ENCODE results near the gene KCNH8.

KCNH8 gene

GRCh38 chr3:19173945-19174344 lies 25.6 kb downstream of the KCNH8 start:
- DNase-seq (ENCODE audit: low read depth, low spot score), result no peak
- Histone ChIP-seq H3K36me3 (ENCODE audit: insufficient read depth, insufficient read length, low read length) (no peaks in the 10 kb centered on the region), H3K4me1 (ENCODE audit: insufficient read depth, insufficient read length) (no peaks in the 10 kb centered on the region), H3K27me3 (ENCODE audit: insufficient read depth, insufficient read length) (no peaks in the 10 kb centered on the region), H3K9me3 (ENCODE audit: insufficient read depth, low read length) (no peaks in the 10 kb centered on the region), H3K4me3 (ENCODE audit: insufficient read length, low read depth) (no peak overlapping the region), H3K9ac (ENCODE audit: insufficient read length, low read depth) (no peak overlapping the region)
- no peak for TF ChIP-seq ZNF274 (IDR thresholded peaks at IDR 0.05; ENCODE audit: low read depth, low read length)

- Histone ChIP-seq H3K4me1 (ENCODE audit: insufficient read depth, insufficient read length) (no peaks in the 10 kb centered on the region), H3K4me3 (ENCODE audit: insufficient read length, low read depth) (no peak overlapping the region), H3K27me3 (ENCODE audit: insufficient read depth, insufficient read length) (no peaks in the 10 kb centered on the region), H3K9ac (ENCODE audit: insufficient read length, low read depth) (no peak overlapping the region), H3K9me3 (ENCODE audit: insufficient read depth, low read length) (no peaks in the 10 kb centered on the region), H3K36me3 (ENCODE audit: insufficient read depth, insufficient read length, low read length) (no peaks in the 10 kb centered on the region)
- no peak for DNase-seq (ENCODE audit: low read depth, low spot score)
- TF ChIP-seq SUZ12 (IDR thresholded peaks at IDR 0.05; ENCODE audit: extremely low read depth, insufficient read depth, insufficient read length), result no peak
- no peak for TF ChIP-seq YY1 (IDR thresholded peaks at IDR 0.05; ENCODE audit: insufficient read depth, insufficient read length)
- TF ChIP-seq ZNF274 (IDR thresholded peaks at IDR 0.05; ENCODE audit: low read depth, low read length), result no peak
Observed at GRCh38 chr3:19183584-19183983, 35.3 kb downstream of the KCNH8 start.

GRCh38 chr3:19190126-19190525 lies 41.8 kb downstream of the KCNH8 start:
- Histone ChIP-seq H3K9ac (ENCODE audit: insufficient read length, low read depth) (no peak overlapping the region), H3K36me3 (ENCODE audit: insufficient read depth, insufficient read length, low read length) (no peaks in the 10 kb centered on the region), H3K4me3 (ENCODE audit: insufficient read length, low read depth) (no peak overlapping the region), H3K9me3 (ENCODE audit: insufficient read depth, low read length) (no peaks in the 10 kb centered on the region), H3K27me3 (ENCODE audit: insufficient read depth, insufficient read length) (no peaks in the 10 kb centered on the region), H3K4me1 (ENCODE audit: insufficient read depth, insufficient read length) (no peaks in the 10 kb centered on the region)
- no peak for DNase-seq (ENCODE audit: low read depth, low spot score)
- TF ChIP-seq YY1 (IDR thresholded peaks at IDR 0.05; ENCODE audit: insufficient read depth, insufficient read length) (no peak), SUZ12 (IDR thresholded peaks at IDR 0.05; ENCODE audit: extremely low read depth, insufficient read depth, insufficient read length) (no peak), ZNF274 (IDR thresholded peaks at IDR 0.05; ENCODE audit: low read depth, low read length) (no peak)

- H3K4me1 ChIP-seq (ENCODE audit: insufficient read depth, insufficient read length), result no peaks in the 10 kb centered on the region
- H3K9me3 ChIP-seq (ENCODE audit: insufficient read depth, low read length), result no peaks in the 10 kb centered on the region
- no peak for DNase-seq (ENCODE audit: low read depth, low spot score)
- TF ChIP-seq YY1 (IDR thresholded peaks at IDR 0.05; ENCODE audit: insufficient read depth, insufficient read length) (no peak), SUZ12 (IDR thresholded peaks at IDR 0.05; ENCODE audit: extremely low read depth, insufficient read depth, insufficient read length) (no peak), ZNF274 (IDR thresholded peaks at IDR 0.05; ENCODE audit: low read depth, low read length) (no peak)
- no peak overlapping the region for H3K4me3 ChIP-seq (ENCODE audit: insufficient read length, low read depth)
- H3K36me3 ChIP-seq (ENCODE audit: insufficient read depth, insufficient read length, low read length), result no peaks in the 10 kb centered on the region
- no peak overlapping the region for H3K9ac ChIP-seq (ENCODE audit: insufficient read length, low read depth)
- H3K27me3 ChIP-seq (ENCODE audit: insufficient read depth, insufficient read length), result no peaks in the 10 kb centered on the region
Observed at GRCh38 chr3:19190602-19191001, 42.3 kb downstream of the KCNH8 start.

- no peaks in the 10 kb centered on the region for H3K36me3 ChIP-seq (ENCODE audit: insufficient read depth, insufficient read length, low read length)
- H3K27me3 ChIP-seq (ENCODE audit: insufficient read depth, insufficient read length), result no peaks in the 10 kb centered on the region
- H3K9me3 ChIP-seq (ENCODE audit: insufficient read depth, low read length), result no peaks in the 10 kb centered on the region
- no peak overlapping the region for H3K9ac ChIP-seq (ENCODE audit: insufficient read length, low read depth)
- H3K4me1 ChIP-seq (ENCODE audit: insufficient read depth, insufficient read length), result no peaks in the 10 kb centered on the region
- TF ChIP-seq ZNF274 (IDR thresholded peaks at IDR 0.05; ENCODE audit: low read depth, low read length), result no peak
- TF ChIP-seq YY1 (IDR thresholded peaks at IDR 0.05; ENCODE audit: insufficient read depth, insufficient read length), result no peak
- TF ChIP-seq SUZ12 (IDR thresholded peaks at IDR 0.05; ENCODE audit: extremely low read depth, insufficient read depth, insufficient read length), result no peak
- no peak for DNase-seq (ENCODE audit: low read depth, low spot score)
- H3K4me3 ChIP-seq (ENCODE audit: insufficient read length, low read depth), result no peak overlapping the region
Observed at GRCh38 chr3:19199131-19199530, 50.8 kb downstream of the KCNH8 start.

- no peak overlapping the region for H3K9ac ChIP-seq (ENCODE audit: insufficient read length, low read depth)
- no peak for TF ChIP-seq ZNF274 (IDR thresholded peaks at IDR 0.05; ENCODE audit: low read depth, low read length)
- TF ChIP-seq YY1 (IDR thresholded peaks at IDR 0.05; ENCODE audit: insufficient read depth, insufficient read length), result no peak
- TF ChIP-seq SUZ12 (IDR thresholded peaks at IDR 0.05; ENCODE audit: extremely low read depth, insufficient read depth, insufficient read length), result no peak
- H3K9me3 ChIP-seq (ENCODE audit: insufficient read depth, low read length), result no peaks in the 10 kb centered on the region
- no peaks in the 10 kb centered on the region for H3K36me3 ChIP-seq (ENCODE audit: insufficient read depth, insufficient read length, low read length)
- no peak for DNase-seq (ENCODE audit: low read depth, low spot score)
- H3K4me3 ChIP-seq (ENCODE audit: insufficient read length, low read depth), result no peak overlapping the region
- H3K27me3 ChIP-seq (ENCODE audit: insufficient read depth, insufficient read length), result no peaks in the 10 kb centered on the region
- H3K4me1 ChIP-seq (ENCODE audit: insufficient read depth, insufficient read length), result no peaks in the 10 kb centered on the region
Observed at GRCh38 chr3:19202303-19202702, 54.0 kb downstream of the KCNH8 start.

GRCh38 chr3:19202754-19203153 lies 54.4 kb downstream of the KCNH8 start:
- H3K9ac ChIP-seq (ENCODE audit: insufficient read length, low read depth), result no peak overlapping the region
- no peaks in the 10 kb centered on the region for H3K27me3 ChIP-seq (ENCODE audit: insufficient read depth, insufficient read length)
- DNase-seq (ENCODE audit: low read depth, low spot score), result no peak
- H3K4me3 ChIP-seq (ENCODE audit: insufficient read length, low read depth), result no peak overlapping the region
- no peaks in the 10 kb centered on the region for H3K9me3 ChIP-seq (ENCODE audit: insufficient read depth, low read length)
- H3K36me3 ChIP-seq (ENCODE audit: insufficient read depth, insufficient read length, low read length), result no peaks in the 10 kb centered on the region
- no peaks in the 10 kb centered on the region for H3K4me1 ChIP-seq (ENCODE audit: insufficient read depth, insufficient read length)
- no peak for TF ChIP-seq YY1 (IDR thresholded peaks at IDR 0.05; ENCODE audit: insufficient read depth, insufficient read length)
- no peak for TF ChIP-seq ZNF274 (IDR thresholded peaks at IDR 0.05; ENCODE audit: low read depth, low read length)
- no peak for TF ChIP-seq SUZ12 (IDR thresholded peaks at IDR 0.05; ENCODE audit: extremely low read depth, insufficient read depth, insufficient read length)

- TF ChIP-seq YY1 (IDR thresholded peaks at IDR 0.05; ENCODE audit: insufficient read depth, insufficient read length), result no peak
- TF ChIP-seq SUZ12 (IDR thresholded peaks at IDR 0.05; ENCODE audit: extremely low read depth, insufficient read depth, insufficient read length), result no peak
- TF ChIP-seq ZNF274 (IDR thresholded peaks at IDR 0.05; ENCODE audit: low read depth, low read length), result no peak
Observed at GRCh38 chr3:19206540-19206939, 58.2 kb downstream of the KCNH8 start.

More at GRCh38 chr3:19206540-19206939, 58.2 kb downstream of the KCNH8 start:
- no peak overlapping the region for H3K9ac ChIP-seq (ENCODE audit: insufficient read length, low read depth)
- H3K4me1 ChIP-seq (ENCODE audit: insufficient read depth, insufficient read length), result no peaks in the 10 kb centered on the region
- H3K27me3 ChIP-seq (ENCODE audit: insufficient read depth, insufficient read length), result no peaks in the 10 kb centered on the region
- no peak overlapping the region for H3K4me3 ChIP-seq (ENCODE audit: insufficient read length, low read depth)
- H3K36me3 ChIP-seq (ENCODE audit: insufficient read depth, insufficient read length, low read length), result no peaks in the 10 kb centered on the region
- no peak for DNase-seq (ENCODE audit: low read depth, low spot score)
- no peaks in the 10 kb centered on the region for H3K9me3 ChIP-seq (ENCODE audit: insufficient read depth, low read length)

Data from NT2/D1 (cell line).